ENCODE data around the gene TTI1. TPM values are rescaled to one million over a fixed set of nuclear protein-coding genes. Genes with fewer than 3 reads are reported as not detected.

The TTI1 gene
- polyA plus RNA-seq, 1 donor: 38.4 TPM

DNA sequence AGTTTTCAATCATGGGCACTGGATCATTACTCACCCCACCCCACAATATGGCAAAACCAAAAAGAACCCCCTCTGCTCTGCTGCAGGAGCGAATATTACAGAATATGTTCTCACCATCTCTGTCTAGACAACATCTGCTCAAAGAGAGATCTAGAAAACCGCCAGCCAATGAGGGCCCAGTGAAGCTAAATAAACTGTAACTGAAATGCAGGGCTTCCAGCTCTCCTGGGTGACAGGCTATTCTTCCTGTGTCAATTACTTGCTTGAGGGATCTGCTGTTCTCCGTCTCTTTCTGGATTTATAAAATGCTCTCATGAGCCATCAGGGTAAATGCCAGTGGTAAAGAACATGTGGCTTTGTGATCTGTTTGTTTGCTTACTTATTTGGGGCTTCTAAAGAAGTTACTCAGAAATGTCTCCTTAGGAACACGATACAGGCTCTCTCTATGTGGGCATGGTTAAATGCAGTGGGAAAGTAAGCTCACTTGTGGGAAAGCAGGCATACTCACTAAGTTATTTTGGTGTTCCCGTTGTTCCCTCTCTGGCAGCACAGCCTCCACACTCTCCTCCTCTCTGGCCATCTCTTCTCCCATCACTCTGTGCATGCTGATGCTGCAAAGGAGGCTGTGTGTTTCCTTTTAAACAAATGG lies 44.8 kb downstream of the TTI1 start:
- DNase-seq: no peak

GRCh38 chr20:37987602-37988290 lies 45.5 kb downstream of the TTI1 start:
- no peak for DNase-seq

GRCh38 chr20:37986873-37987601 lies 46.2 kb downstream of the TTI1 start:
- no peak for DNase-seq

DNA sequence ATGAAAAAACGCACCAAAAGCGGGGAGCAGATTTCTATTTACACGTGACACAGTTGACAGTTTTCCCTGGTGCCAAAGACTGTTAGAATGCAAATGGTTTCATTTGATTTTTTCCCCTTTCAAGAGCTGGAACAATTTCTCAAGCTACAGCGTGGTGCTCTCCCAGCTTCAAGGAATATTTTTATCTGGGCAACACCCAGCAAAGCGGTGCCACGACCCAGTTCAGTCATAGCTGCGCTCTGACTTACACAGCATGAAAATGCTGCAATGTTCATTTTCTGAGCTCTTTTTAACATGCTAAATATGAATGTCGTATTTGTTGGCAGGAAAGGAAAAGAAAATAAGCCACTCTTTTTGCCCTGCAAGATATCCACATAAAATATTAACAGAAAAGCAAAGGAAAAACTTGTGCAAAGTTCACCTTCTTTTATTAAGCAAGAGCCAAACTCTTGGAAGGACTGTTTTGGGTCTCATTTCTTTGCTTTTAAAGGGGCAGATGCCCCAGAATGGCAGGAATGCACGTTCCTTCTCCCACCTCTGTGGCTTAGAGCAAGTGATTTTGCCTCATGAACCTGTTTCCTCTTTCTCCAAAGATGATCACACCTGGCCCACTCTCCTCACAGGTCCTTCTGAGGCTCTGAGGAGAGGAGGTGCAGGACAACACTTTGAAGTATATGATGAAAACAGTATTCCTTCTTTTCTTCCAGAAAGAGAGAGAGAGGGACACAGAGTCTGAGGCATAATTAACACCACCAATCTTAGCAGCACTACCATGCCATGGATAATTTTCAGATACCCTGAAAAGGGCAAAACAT lies 47.0 kb downstream of the TTI1 start:
- no peak for DNase-seq

GRCh38 chr20:37984018-37984785 lies 49.1 kb downstream of the TTI1 start:
- no peak for DNase-seq

- no peak for DNase-seq
Observed at GRCh38 chr20:37983286-37983685, 50.0 kb downstream of the TTI1 start.

DNA sequence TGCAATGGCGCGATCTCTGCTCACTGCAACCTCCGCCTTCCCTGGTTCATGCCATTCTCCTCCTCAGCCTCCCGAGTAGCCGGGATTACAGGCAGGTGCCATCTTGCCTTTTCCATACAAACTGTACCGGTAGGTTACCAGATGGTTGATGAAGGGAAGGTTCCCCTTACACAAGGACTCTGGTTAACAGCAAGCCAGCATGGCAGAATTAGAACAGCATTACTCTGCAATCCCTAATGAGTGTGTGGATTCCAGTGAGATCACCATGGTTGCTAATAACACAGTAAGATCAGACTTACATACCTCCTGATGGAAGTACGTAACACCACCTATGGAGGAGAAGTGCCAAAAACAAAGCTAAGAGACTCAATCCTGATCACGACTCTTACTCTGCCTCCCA lies 51.7 kb downstream of the TTI1 start:
- no peak for DNase-seq

GRCh38 chr20:37980876-37981275 lies 52.4 kb downstream of the TTI1 start:
- DNase-seq: no peak

DNA sequence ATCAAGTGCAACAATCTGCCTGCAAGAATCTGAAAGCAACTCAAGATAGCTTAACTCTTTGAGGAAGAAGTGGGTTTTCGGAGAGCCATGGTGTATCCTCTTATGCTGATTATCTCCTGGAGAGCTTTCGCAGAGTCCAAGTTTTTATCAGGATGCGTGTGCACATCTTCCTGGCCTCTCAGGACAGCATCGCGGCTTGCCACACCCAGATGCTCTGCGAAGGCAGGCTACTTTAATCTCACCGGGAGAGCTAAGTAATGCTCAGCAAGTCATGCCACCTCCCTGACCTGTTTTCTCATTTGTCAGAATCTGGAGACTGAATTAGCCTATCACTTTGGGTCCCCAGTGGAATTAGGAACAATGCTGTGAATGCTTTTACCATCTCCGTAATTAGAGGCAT lies 52.9 kb downstream of the TTI1 start:
- no peak for DNase-seq

DNA sequence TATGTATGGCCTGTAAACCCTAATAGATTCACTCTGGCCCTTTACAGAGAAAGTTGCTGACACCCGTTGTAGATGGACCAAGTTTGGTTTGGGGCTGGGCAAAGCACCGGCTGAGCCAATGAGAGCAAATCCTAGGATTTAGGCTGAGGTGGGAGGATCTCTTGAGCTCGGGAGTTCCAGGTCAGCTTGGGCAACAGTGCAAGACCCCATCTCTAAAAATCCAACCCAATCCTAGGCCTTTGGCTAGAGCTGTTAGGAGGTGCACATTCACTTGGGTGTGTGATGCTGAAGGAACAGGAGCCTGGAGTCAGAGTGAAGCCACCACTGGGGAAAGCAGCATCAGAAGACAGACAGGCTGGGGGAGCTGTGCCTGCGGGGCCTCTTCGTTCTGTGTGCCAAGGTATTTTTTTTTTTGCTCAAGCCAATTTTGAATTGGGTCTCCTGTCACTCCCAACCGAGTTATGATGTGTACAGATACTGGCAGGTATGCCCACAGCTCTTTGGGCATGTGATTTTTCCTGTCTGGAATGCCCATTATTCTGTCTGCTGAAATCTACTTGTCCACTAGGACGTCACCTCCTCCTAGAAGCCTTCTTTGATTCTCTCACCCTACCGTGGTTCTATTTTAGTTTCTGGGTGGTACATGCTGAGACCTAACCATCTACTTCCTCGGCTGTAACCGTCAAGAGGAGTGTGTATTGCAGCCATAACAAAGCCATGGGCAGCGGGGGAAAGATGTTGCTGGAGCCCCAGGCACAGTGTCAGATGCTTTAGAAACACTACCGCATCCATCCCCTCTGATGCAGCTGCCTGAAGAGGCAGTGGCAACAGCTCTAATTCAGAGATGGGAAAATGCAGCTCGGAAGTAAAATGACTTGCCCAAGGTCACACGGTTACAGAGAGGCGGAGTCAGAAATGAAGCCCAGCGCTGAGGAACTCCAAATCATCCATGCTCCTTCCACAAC lies 54.0 kb downstream of the TTI1 start:
- no peak for DNase-seq

DNA sequence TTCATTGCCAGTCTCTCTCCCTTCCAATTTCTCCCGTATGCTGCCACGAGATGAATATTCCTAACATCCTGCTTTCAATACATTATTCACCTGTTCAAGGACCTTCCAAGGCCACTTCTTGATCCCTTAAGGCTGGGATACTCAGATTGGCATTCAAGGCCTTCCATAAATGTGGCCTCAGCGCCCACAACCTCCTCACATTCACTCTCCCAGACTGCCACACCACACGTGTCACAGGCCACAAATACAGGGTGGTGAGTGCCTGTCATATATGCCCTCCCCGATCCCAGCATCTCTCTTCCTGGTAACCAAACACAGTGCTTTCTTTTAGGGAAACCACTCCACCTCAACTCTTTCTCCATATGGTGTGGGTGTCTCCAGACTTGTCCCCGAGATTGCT lies 55.5 kb downstream of the TTI1 start:
- DNase-seq: no peak

DNA sequence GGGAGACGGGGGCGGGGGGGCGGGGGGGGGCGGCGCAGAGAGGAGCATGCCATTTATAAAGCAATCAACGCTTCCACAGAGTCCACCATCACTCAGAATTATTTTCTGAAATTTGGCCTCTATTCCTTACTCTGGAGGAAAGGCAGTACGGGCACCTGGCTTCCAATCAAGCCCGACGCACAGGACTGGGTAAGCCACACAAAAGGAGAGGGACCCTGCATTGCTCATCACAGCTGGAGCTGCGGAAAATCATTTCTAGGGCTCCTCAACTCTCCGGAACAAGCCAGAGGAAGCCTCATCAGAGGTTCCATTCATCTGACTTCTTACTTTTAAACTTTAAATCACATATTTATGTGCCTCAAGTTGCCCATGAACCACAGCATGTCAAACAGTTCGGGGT lies 55.9 kb downstream of the TTI1 start:
- no peak for DNase-seq

DNA sequence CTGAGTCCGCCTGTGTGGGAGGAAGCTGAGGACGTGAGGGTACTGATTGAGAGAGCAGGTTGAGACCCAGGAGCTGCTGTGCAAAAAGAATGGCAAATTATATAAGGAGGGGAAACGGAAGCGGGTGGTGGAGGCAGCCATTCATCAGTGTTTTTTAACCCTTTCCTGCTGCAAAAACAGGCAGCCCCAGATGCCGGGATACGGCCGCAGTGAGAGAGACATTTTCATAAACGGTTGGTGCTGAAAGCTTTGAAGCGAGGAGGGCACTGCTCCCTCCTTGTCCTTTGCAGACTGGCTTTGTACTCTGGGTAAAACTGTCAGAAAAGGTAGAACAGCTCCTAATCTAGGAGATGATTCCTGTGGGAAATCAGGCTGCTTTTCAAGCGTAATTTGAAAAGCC lies 56.4 kb downstream of the TTI1 start:
- DNase-seq: no peak

GRCh38 chr20:37973059-37973910 lies 60.0 kb downstream of the TTI1 start:
- no peak for DNase-seq

- DNase-seq: no peak
Observed at GRCh38 chr20:37972256-37973058, 60.8 kb downstream of the TTI1 start.

- DNase-seq: no peak
Observed at GRCh38 chr20:37971561-37972127, 61.6 kb downstream of the TTI1 start.

DNA sequence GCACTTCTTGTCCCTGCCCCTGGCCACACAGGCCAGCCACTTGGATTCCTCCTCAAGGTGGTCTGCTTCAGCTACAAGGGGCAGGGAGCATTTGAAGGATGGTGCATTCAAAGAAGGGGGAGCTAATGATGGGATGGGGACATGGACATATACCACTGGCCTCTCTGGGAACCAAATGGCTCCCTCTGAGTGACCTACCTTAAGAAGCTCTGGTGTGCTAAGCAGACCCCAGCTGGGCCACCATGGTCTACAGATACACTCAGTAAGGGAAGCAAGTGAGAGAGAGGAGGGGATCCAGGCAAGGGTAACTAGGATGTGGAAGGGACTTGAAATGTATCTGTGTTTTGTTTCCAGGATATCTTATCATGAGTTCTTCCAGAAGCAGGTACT lies 62.4 kb downstream of the TTI1 start:
- no peak for DNase-seq
